ENCODE data around the gene ALMS1. TPM values are rescaled to one million over a fixed set of nuclear protein-coding genes. Genes with fewer than 3 reads are reported as not detected.

The ALMS1 gene
- total and polyA plus RNA-seq, 2 of the 4 experiments (the other 2 are of a cell fraction) = 20.8 to 52.8 TPM

DNA sequence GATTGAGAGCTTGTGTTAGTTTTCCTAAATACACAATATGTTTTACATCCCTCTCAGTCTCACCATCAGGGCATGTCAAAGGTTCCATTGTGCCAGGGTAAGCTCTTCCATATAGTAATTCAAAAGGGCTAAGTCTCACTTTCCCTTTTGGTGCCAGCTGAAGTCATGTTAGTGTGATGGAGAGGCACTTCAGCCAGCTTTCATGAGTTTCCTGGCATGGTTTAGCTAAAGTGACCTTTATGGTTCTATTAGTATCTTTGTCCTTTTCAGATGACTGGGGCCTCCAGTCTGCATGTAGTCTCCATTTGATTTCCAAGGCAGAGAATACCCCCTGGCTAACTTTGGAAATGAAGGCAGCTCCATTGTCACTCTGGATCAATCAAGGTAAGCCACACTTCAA is 229.4 kb downstream of the ALMS1 start:
- ATAC-seq (ENCODE audit: low read depth) = no peak
- Histone ChIP-seq H4K5ac (ENCODE audit: low read depth, low read length) (no peak overlapping the region), H3K9me1 (ENCODE audit: insufficient read depth, low read length) (no peaks in the 10 kb centered on the region), H2AK5ac (ENCODE audit: low read depth, low read length) (no peak overlapping the region), H3K18ac (ENCODE audit: low read depth, low read length) (no peak overlapping the region), H4K20me1 (ENCODE audit: insufficient read depth, low read length) (no peaks in the 10 kb centered on the region), H3K27me3 (ENCODE audit: control insufficient read depth, insufficient read depth, low read length) (no peaks in the 10 kb centered on the region), H2AK9ac (replicated peaks; ENCODE audit: low read depth, low read length, poor library complexity) (no peak overlapping the region), H2BK20ac (ENCODE audit: low read depth, low read length) (no peak overlapping the region), H3K4me1 (ENCODE audit: control insufficient read depth, insufficient read depth, low read length) (no peaks in the 10 kb centered on the region), H3K36me3 (ENCODE audit: control insufficient read depth, insufficient read depth, low read length) (no peaks in the 10 kb centered on the region; the same call in 1 of the 2 replicates), H3K9ac (ENCODE audit: low read depth, low read length) (no peak overlapping the region), H3K79me1 (ENCODE audit: low read depth in 1 of 2, low read length in 2 of 2) (no peaks in the 10 kb centered on the region), H3K4me2 (ENCODE audit: low read depth, low read length) (no peak overlapping the region), H3K56ac (ENCODE audit: extremely low read depth, insufficient read depth, low read length) (no peak overlapping the region), H4K91ac (ENCODE audit: insufficient read depth, low read depth, low read length) (no peak overlapping the region), H2BK120ac (ENCODE audit: low read depth, low read length) (no peak overlapping the region), H3K14ac (replicated peaks; ENCODE audit: low read depth, low read length) (no peak overlapping the region), H2AFZ (replicated peaks; ENCODE audit: low read length, poor library complexity) (no peak overlapping the region), H2BK5ac (ENCODE audit: low read depth, low read length, poor library complexity, severe bottlenecking) (no peak overlapping the region), H3K4me3 (ENCODE audit: insufficient read depth, low read depth, low read length) (no peak overlapping the region), H2BK15ac (ENCODE audit: low read depth, low read length) (no peak overlapping the region), H4K8ac (ENCODE audit: low read depth in 2 of 2, low read length in 2 of 2) (no peak overlapping the region), H3K23ac (ENCODE audit: low read depth, low read length) (no peak overlapping the region), H3K27ac (ENCODE audit: insufficient read depth, low read length) (no peak overlapping the region), H3K9me3 (ENCODE audit: control insufficient read depth, insufficient read depth, low read length) (no peaks in the 10 kb centered on the region), H3K4ac (ENCODE audit: low read depth, low read length) (no peak overlapping the region)
- in situ Hi-C loops (cut with MboI; ENCODE audit: low sequenced_read_pairs) (no loop called here), intact Hi-C loops (cut with micrococcal nuclease) (no loop called here), dilution Hi-C loops (cut with HindIII; ENCODE audit: low sequenced_read_pairs, unreplicated experiment) (no loop called here)
- POLR2A ChIA-PET (ENCODE audit: unreplicated experiment) = no interaction called here
- CTCF ChIA-PET = no interaction called here
- BruUV-seq (replicated peaks) = no TSS peak
- DNase-seq = no peak
- TF ChIP-seq CHD1 (IDR thresholded peaks at IDR 0.05; ENCODE audit: low read depth, low read length) = no peak
- no peak for TF ChIP-seq MXI1 (IDR thresholded peaks at IDR 0.05; ENCODE audit: borderline replicate concordance, low read depth, low read length)
- TF ChIP-seq SMC3 (IDR thresholded peaks at IDR 0.05; ENCODE audit: low read depth, low read length) = no peak
- no peak for TF ChIP-seq POLR2A (IDR thresholded peaks at IDR 0.05; ENCODE audit: low read depth, low read length)
- TF ChIP-seq CEBPB (IDR thresholded peaks at IDR 0.05; ENCODE audit: low read depth, low read length) = no peak
- TF ChIP-seq, protein P1, sequence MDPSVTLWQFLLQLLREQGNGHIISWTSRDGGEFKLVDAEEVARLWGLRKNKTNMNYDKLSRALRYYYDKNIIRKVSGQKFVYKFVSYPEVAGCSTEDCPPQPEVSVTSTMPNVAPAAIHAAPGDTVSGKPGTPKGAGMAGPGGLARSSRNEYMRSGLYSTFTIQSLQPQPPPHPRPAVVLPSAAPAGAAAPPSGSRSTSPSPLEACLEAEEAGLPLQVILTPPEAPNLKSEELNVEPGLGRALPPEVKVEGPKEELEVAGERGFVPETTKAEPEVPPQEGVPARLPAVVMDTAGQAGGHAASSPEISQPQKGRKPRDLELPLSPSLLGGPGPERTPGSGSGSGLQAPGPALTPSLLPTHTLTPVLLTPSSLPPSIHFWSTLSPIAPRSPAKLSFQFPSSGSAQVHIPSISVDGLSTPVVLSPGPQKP (IDR thresholded peaks at IDR 0.05; ENCODE audit: borderline replicate concordance, low read depth, low read length) = no peak
- TF ChIP-seq, protein P2, sequence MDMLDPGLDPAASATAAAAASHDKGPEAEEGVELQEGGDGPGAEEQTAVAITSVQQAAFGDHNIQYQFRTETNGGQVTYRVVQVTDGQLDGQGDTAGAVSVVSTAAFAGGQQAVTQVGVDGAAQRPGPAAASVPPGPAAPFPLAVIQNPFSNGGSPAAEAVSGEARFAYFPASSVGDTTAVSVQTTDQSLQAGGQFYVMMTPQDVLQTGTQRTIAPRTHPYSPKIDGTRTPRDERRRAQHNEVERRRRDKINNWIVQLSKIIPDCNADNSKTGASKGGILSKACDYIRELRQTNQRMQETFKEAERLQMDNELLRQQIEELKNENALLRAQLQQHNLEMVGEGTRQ (IDR thresholded peaks at IDR 0.05; ENCODE audit: low read depth, low read length) = no peak
- no peak for TF ChIP-seq FOS (IDR thresholded peaks at IDR 0.05; ENCODE audit: low read depth, low read length)
- TF ChIP-seq NFE2L2 (IDR thresholded peaks at IDR 0.05; ENCODE audit: low read depth, low read length) = no peak
- no peak for TF ChIP-seq MAFK (IDR thresholded peaks at IDR 0.05; ENCODE audit: low read depth, low read length)
- TF ChIP-seq, protein P3, sequence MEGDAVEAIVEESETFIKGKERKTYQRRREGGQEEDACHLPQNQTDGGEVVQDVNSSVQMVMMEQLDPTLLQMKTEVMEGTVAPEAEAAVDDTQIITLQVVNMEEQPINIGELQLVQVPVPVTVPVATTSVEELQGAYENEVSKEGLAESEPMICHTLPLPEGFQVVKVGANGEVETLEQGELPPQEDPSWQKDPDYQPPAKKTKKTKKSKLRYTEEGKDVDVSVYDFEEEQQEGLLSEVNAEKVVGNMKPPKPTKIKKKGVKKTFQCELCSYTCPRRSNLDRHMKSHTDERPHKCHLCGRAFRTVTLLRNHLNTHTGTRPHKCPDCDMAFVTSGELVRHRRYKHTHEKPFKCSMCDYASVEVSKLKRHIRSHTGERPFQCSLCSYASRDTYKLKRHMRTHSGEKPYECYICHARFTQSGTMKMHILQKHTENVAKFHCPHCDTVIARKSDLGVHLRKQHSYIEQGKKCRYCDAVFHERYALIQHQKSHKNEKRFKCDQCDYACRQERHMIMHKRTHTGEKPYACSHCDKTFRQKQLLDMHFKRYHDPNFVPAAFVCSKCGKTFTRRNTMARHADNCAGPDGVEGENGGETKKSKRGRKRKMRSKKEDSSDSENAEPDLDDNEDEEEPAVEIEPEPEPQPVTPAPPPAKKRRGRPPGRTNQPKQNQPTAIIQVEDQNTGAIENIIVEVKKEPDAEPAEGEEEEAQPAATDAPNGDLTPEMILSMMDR (conservative IDR thresholded peaks at IDR 0.05; ENCODE audit: low read depth, low read length) = no peak
- TF ChIP-seq RFX5 (IDR thresholded peaks at IDR 0.05; ENCODE audit: low read depth, low read length) = no peak
- no peak for TF ChIP-seq MAZ (IDR thresholded peaks at IDR 0.05; ENCODE audit: borderline replicate concordance, low read depth, low read length)
- no peak for TF ChIP-seq RCOR1 (IDR thresholded peaks at IDR 0.05; ENCODE audit: insufficient replicate concordance, low read length)
- no peak for TF ChIP-seq BHLHE40 (IDR thresholded peaks at IDR 0.05; ENCODE audit: low read depth, low read length)
- no peak for TF ChIP-seq RAD21 (IDR thresholded peaks at IDR 0.05; ENCODE audit: low read length)

All from IMR-90 (cell line).